ENCODE measurements around the gene LRRIQ1. TPM values are rescaled to one million over a fixed set of nuclear protein-coding genes. Genes with fewer than 3 reads are reported as not detected.

Gene LRRIQ1
- total RNA-seq, 1 donor from 2014 or later: 0.22 TPM

DNA sequence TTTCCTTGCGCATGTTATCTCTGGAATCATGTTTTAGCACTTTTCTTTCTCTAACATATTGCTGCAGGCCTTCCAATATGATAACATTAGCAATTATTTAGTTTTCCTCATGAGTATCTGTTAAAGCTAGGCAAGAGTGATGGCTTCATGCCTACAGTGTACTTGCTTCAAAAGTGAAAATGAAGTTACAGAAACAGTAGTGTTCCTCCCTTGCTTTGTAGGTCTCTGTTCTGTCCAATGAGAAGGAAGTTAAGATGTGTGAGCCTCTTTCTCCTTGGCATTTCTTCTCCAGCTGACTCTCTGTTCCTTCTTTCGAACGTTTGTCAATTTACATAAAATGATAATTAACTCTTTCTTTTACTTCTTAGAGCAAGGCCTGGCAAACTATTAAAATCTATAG, 22.2 kb downstream of the LRRIQ1 start:
- Histone ChIP-seq H3K4me1 (no peaks in the 10 kb centered on the region), H3K27me3 (ENCODE audit: low read depth) (no peaks in the 10 kb centered on the region), H3K36me3 (no peaks in the 10 kb centered on the region), H3K27ac (replicated peaks) (no peak overlapping the region), H3K4me3 (no peak overlapping the region), H3K9me3 (replicated peaks) (no peaks in the 10 kb centered on the region)
- TF ChIP-seq, protein P1, sequence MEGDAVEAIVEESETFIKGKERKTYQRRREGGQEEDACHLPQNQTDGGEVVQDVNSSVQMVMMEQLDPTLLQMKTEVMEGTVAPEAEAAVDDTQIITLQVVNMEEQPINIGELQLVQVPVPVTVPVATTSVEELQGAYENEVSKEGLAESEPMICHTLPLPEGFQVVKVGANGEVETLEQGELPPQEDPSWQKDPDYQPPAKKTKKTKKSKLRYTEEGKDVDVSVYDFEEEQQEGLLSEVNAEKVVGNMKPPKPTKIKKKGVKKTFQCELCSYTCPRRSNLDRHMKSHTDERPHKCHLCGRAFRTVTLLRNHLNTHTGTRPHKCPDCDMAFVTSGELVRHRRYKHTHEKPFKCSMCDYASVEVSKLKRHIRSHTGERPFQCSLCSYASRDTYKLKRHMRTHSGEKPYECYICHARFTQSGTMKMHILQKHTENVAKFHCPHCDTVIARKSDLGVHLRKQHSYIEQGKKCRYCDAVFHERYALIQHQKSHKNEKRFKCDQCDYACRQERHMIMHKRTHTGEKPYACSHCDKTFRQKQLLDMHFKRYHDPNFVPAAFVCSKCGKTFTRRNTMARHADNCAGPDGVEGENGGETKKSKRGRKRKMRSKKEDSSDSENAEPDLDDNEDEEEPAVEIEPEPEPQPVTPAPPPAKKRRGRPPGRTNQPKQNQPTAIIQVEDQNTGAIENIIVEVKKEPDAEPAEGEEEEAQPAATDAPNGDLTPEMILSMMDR (IDR thresholded peaks at IDR 0.05; ENCODE audit: borderline replicate concordance): no peak
- DNase-seq: no peak
- intact Hi-C loops (cut with micrococcal nuclease): no loop called here

DNA sequence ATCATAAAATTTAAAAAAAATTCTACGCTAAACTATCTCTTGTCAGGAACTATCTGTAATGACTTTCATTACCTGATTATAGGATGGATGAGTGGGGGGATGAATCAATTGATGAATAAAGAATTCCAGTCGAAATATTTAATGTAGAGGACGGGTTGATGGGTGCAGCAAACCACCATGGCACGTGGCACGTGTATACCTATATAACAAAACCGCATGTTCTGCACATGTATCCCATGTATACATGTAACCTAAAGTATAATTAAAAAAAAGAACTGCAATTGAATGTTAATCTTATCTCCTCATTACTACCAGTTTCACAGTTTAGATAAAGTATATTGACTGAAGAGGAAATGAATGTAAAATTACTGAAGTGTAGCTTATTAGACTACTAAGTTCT, 23.4 kb downstream of the LRRIQ1 start:
- Histone ChIP-seq H3K27ac (replicated peaks) (no peak overlapping the region), H3K36me3 (no peaks in the 10 kb centered on the region), H3K4me1 (no peaks in the 10 kb centered on the region), H3K9me3 (replicated peaks) (no peaks in the 10 kb centered on the region), H3K27me3 (ENCODE audit: low read depth) (no peaks in the 10 kb centered on the region), H3K4me3 (no peak overlapping the region)
- intact Hi-C loops (cut with micrococcal nuclease): no loop called here
- TF ChIP-seq, protein P1 (IDR thresholded peaks at IDR 0.05; ENCODE audit: borderline replicate concordance): no peak
- no peak for DNase-seq

DNA sequence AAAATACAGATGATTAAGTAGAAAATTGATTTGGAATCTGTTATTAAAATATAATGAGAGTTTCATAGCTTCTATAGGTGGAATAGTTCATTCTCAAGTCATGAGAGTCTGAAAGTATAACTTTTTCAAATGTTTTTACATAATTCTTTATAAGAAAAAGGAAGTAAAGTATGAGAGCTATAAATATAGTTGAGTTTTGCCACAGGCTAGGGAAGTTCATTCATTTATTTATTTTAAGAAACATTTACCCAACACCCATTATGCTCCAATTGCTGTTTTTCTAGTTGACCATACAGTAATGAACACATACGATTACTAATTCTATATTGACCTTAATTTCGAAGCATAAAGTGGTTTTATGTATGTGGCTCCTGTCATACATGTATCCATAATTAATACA, 24.8 kb downstream of the LRRIQ1 start:
- H3K4me3 ChIP-seq: no peak overlapping the region
- intact Hi-C loops (cut with micrococcal nuclease): no loop called here
- TF ChIP-seq, protein P1 (IDR thresholded peaks at IDR 0.05; ENCODE audit: borderline replicate concordance): no peak
- no peak overlapping the region for H3K27ac ChIP-seq (replicated peaks)
- H3K9me3 ChIP-seq (replicated peaks): no peaks in the 10 kb centered on the region
- DNase-seq: no peak
- no peaks in the 10 kb centered on the region for H3K27me3 ChIP-seq (ENCODE audit: low read depth)
- no peaks in the 10 kb centered on the region for H3K36me3 ChIP-seq
- no peaks in the 10 kb centered on the region for H3K4me1 ChIP-seq

DNA sequence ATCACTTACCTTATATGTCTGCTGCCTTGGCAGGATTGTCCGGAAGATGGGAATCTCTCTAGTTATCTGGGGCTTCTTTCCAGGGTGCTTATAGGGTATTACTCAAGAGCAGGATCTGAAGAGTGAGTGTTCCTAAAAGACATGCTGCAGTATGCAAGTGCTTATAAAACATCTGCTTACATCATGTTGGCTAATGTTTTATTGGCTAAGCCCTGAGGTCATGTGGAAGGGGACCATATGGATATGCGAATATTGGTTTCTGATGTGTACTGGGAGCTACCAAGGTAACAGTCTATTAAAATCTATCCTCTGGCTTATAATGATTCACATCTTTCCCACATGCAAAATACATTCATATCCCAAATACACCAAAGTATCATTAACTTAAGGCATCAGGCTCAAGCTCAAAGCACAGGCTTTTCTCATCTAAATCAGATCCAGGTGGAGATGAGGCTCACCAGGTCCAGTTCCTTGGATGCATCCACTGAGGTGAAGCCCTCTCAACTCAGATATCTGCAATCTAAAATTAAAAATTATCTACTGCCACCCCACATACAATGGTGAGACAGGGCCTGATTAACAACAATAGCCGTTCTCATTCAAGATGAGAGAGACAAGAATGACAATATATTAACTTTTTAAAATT, 29.8 kb downstream of the LRRIQ1 start:
- H3K9me3 ChIP-seq (replicated peaks): no peaks in the 10 kb centered on the region
- no peaks in the 10 kb centered on the region for H3K36me3 ChIP-seq
- TF ChIP-seq, protein P1 (IDR thresholded peaks at IDR 0.05; ENCODE audit: borderline replicate concordance): no peak
- DNase-seq: no peak
- H3K4me3 ChIP-seq: no peak overlapping the region
- no peaks in the 10 kb centered on the region for H3K4me1 ChIP-seq
- H3K27me3 ChIP-seq (ENCODE audit: low read depth): no peaks in the 10 kb centered on the region
- H3K27ac ChIP-seq (replicated peaks): no peak overlapping the region
- intact Hi-C loops (cut with micrococcal nuclease): no loop called here

GRCh38 chr12:85072826-85073225, 36.7 kb downstream of the LRRIQ1 start:
- no peak for DNase-seq
- H3K4me3 ChIP-seq: no peak overlapping the region
- no peaks in the 10 kb centered on the region for H3K36me3 ChIP-seq
- TF ChIP-seq, protein P1 (IDR thresholded peaks at IDR 0.05; ENCODE audit: borderline replicate concordance): no peak
- no peaks in the 10 kb centered on the region for H3K27me3 ChIP-seq (ENCODE audit: low read depth)
- no peak overlapping the region for H3K27ac ChIP-seq (replicated peaks)
- intact Hi-C loops (cut with micrococcal nuclease): no loop called here
- H3K9me3 ChIP-seq (replicated peaks): no peaks in the 10 kb centered on the region
- no peaks in the 10 kb centered on the region for H3K4me1 ChIP-seq
